HG02970 (cell line): ENCODE results near the gene ZCCHC7.
"Not testable (repeated sequence)": the region's sequence is repeated elsewhere in the genome, so short reads cannot be mapped to it uniquely, and the experiment has no call there.

Experiments used
- ATAC-seq: cut with Tn5 transposase; IDR thresholded peaks from one replicate; pipeline ENCODE4 v1.9.1; 2021; ENCODE audit warnings: mild to moderate bottlenecking, moderate library complexity, moderate number of reproducible peaks; ENCODE audit not compliant: unreplicated experiment, low FRiP score

ZCCHC7 gene

DNA sequence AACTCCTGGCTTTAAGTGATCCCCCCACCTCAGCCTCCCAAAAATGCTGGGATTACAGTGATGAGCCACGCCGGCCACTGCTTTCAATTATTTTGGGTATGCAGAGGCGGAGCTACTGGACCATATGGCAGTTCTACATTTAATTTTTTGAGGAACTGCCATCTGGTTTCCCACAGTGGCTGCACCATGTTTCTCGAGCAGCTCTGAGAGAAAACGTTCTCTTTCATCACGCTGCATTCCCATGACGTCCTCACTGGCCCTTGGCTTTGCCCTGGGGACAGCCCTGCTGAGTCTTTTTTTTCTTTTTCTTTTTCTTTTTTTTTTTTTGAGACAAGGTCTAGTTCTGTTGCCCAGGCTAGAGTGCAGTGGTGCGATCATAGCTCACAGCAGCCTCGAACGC is 266.6 kb downstream of the ZCCHC7 start:
- ATAC-seq, result no peak

DNA sequence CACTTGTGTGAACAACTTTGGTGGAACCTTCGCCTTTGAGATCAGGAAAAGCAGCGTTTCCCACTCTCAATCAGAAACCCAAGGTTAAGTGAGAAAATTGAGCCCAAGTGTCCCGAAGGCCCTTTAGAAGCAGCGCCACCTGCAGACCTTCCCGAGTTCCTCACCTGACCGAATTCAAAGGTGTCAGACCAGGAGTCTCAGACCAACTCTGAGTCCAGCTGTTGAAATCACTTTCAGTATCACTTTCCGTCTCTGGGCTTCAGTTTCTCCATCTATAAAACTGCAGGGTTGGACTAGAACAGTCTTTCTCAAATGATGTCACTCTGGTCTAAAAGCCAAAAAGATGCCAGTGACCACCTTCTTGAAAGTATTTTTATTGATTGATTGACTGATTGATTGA is 270.4 kb downstream of the ZCCHC7 start:
- peak; percentile 84 for ATAC-seq

DNA sequence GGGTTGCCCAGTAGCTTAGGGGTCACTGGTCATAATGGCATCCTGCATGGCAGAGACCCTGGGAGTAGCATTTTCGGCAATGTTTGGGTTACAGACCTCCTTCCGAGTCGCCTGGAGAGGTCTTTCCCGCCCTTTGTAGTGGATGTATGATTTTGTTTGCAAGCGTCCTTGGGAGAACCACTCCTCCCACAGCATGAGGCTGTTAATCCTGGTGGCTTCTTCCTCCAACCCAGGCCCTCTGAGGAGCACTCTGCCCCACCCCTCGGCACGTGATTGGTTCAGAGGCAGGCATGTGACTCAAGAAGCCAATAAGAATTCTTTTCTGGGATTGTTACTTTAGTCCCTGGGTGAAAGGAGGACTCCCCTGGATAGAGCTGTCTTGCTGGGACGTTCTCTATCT is 271.9 kb downstream of the ZCCHC7 start:
- ATAC-seq, result no peak

DNA sequence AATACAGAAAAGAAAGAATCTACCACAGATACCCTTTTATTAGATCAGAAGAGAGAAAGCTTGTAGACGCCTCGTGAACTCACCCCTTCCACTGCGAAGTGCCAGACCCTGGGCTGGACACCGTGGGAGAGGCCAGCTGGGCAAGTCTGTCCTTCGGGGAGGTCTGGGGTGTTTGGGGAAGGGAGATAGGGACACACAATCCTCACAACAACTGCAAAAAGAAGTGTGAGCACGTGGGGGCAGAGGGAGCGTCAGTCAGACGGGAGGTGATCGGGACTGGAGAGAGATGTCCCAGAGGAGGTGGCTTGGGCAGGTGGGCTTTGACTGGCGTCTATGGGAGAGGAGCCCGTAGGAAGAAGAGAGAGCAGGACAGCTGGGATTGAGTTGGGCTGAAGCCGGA is 274.9 kb downstream of the ZCCHC7 start:
- ATAC-seq, result no peak

DNA sequence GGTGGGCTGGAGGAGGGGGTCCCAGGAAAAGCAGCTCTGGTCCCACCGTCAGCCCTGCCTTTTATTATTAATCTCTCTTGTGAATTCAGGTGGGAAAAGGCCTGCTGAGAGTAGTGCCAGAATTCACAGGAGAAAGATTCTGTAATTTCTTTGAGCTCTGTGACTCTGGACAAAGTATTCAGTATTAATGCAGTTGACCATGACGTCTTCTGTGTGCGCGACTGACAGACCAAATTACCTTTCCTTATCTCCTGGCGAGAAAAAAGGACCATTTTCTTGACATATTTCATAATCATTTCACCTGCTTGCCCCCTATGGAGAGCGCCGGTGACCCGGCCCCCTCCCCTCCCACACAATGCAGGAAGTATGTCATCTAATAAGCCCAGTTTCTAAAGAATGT is 275.3 kb downstream of the ZCCHC7 start:
- ATAC-seq, result no peak

DNA sequence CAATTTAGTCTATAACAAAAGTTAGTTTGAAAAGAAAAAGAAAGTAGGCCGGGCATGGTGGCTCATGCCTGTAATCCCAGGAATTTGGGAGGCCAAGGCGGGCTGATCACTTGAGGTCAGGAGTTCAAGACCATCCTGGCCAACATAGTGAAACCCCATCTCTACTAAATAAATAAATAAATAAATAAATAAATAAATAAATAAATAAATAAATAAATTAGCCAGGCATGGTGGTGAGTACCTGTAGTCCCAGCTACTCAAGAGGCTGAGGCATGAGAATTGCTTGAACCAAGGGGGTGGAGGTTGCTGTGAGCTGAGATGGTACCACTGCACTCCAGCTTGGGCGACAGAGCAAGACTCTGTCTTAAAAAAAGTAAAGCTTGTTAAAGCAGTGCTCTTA is 277.6 kb downstream of the ZCCHC7 start:
- ATAC-seq, result not testable (repeated sequence)

DNA sequence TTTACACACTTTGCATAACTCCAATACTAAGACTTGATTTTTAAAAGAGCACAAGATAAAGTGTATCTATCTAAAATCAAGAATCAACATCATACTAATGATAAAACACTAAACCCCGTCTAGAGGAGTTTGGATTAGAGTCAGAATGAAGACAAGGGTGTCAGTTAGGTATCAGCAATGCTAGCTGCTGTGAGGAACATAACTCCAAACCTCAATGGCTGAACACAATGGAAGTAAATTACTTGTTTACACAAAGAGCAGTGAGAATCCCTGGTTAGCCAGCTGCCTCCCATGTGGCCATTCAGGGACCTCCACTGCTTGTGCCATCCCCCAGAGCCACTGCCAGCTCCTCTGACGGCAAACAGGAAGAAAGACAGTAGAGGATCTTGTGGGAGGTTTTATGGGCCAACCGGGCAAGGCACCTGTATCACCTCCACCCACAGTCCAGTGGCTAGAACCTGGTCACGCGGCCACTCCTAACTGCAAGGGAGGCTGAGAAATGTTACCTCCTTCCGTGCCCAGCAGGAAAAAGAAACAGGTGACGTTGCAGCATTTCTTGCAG is 278.2 kb downstream of the ZCCHC7 start:
- no peak for ATAC-seq

DNA sequence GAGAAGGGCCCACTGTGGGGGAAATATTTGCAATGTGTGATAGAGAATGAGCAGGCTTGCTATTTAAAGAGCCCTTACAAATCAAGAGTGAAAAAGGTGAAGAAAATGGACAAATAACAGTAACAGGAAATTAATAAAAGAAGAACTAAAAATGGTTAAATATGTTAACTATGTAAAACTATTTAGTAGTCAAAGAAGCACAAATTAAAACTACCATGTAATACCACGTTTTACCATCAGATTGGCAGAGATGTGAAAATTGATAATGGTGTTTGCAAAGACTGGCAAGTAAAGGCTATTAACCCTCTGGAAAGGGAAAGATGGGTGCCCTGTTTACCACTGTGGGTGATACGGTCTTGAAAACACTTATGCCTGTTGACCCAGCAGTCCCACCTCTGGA is 279.0 kb downstream of the ZCCHC7 start:
- ATAC-seq, result no peak

DNA sequence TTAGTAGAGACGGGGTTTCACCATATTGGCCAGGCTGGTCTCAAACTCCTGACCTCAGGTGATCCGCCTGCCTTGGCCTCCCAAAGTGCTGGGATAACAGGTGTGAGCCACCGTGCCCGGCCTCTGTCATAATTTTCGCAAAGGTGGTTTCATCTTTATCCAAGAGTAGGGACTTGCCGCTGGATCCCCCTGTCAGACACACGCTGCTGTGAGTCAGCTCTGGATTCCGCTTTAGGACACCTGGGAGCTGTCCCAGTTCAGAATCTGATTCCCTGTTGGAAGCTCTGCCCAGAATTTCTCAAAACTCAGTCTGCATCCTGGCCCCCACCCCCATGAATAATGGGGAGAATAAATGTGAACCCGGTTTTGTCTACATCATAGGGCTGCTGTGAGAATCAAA is 284.2 kb downstream of the ZCCHC7 start:
- ATAC-seq, result no peak

DNA sequence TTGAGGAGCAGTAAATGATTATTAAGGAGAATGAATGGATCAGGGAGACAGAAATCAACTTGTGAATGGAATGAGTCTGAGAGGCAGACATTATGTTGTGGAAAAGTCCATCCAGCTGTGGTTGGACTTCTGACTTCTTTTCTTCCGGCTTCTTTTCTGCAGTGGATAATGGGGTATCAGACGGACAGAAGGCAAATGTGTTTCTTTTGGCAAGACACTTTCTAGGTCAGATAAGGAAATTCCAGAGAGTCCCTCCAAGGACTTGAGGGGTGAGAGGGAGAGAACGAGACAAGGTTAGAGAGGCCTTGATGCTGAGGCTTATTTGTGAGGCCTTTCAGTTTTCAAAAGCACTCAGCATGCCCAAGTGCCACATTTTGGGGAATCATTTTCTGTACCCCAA is 285.0 kb downstream of the ZCCHC7 start:
- ATAC-seq, result no peak

DNA sequence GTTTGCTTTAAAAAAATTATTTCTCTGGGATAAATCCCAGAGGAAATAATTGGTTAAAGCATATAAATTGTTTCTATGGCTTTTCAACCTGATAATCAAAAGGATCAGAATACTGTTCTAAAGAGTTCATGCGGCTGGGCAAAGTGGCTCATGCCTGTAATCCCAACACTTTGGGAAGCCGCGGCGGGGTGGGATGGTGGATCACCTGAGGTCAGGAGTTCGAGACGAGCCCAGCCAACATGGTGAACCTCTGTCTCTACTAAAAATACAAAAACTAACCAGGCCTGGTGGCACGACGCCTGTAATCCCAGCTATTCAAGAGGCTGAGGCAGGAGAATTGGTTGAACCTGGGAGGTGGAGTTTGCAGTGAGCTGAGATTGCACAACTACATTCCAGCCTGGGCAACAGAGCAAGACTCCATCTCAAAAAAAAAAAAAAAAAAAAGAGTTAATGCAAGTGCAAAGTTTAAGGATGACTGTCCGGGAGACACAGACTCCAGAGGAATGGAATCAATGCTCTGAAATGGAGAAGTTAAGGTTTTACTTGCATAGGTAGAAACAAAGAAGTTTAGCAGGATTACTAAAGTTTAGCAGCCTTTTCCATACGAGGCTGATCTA is 285.5 kb downstream of the ZCCHC7 start:
- no peak for ATAC-seq

DNA sequence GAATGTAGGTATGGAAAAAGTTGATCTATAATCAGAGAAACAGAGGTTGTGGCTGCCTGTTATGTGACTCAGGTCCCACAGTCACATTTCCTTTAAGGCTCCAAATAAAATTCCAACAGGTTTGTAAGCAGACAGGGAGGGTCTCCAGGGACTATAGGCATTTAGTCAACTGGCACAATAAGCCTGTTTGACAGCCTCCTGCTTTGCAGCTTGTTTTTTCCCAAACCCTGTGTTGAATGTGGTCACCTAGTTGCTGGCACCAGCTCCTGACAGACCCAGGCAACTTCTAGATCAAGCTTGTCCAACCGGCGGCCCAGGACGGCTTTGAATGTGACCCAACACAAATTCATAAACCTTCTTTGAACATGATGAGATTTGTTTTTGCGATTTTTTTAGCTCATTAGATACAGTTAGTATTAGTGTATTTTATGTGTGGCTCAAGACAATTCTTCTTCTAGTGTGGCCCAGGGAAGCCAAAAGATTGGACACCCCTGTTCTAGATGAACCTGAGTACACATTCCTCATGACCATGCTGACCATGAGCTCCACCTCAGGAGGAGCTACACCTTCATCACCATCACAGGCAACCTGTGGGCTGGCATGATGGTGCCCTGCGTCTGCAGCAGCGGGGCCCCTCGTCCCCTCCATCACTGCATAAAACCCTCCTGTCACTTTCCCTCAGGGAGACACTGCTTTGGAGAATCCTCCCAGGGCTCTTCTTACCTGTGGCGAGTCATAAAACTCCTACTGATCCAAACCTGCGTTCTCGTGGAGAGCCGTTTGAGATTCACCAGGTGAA is 286.4 kb downstream of the ZCCHC7 start:
- ATAC-seq, result no peak

DNA sequence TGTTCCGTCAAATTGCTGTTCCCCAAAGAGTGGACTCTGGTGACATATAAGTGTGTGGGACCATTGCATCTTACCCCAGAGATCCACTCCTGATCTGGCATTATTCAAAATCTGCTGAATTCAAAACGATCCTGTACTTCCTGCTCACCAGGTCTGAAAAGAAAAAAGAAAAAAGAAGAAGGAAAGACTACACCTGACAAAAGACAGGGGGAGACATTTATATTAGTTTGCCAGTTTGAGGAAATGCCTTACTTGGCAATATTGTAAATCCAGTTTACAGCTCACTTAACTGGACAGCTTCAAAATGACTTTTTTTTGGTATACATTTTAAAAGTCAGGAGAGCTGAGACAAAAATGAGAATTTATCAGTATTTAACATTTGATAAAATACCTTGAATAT is 287.1 kb downstream of the ZCCHC7 start:
- no peak for ATAC-seq
